GM12864 (cell line): Measurements from ENCODE around the gene VIPR1.
A peak's percentile ranks its signal among the peaks of the same experiment; 100 is the strongest.

Experiments used
- DNase-seq: peaks from one replicate; pipeline ENCODE4 v3.0.0-alpha.2; 2011; ENCODE audit warnings: low read depth
- H3K4me3 ChIP-seq: 2 replicates; pipeline ENCODE4 v1.5.1; 2011; ENCODE audit warnings: mild to moderate bottlenecking, low read depth, low read length, control low read depth
- CTCF ChIP-seq: IDR thresholded peaks from 2 replicates; pipeline ENCODE4 v1.5.1; 2011; ENCODE audit warnings: low read depth, mild to moderate bottlenecking, moderate library complexity, low read length, control low read depth, inconsistent platforms; ENCODE audit errors: missing control alignments

VIPR1 gene

GRCh38 chr3:42581709-42582473, 79.4 kb downstream of the VIPR1 start, which contains the start of gene SEC22C:
Gene SEC22C, minus strand, starts transcription at chr3:42581967. Its CDS starts 12,921 bp downstream, at chr3:42569046.
- H3K4me3 ChIP-seq = peak within 1 kb of the TSS; percentile 78
- peak; percentile 32 for TF ChIP-seq CTCF
- peak; percentile 82 for DNase-seq

GRCh38 chr3:42582474-42583070, 80.1 kb downstream of the VIPR1 start:
- no peak for TF ChIP-seq CTCF
- DNase-seq = no peak
- H3K4me3 ChIP-seq = peak overlapping the region; percentile 78
